ENCODE measurements around the gene SZRD1. TPM values are rescaled to one million over a fixed set of nuclear protein-coding genes. Genes with fewer than 3 reads are reported as not detected.

SZRD1 gene
- total and polyA plus RNA-seq, 8 donors = 24.9 to 53.5 (median 36.5) TPM

DNA sequence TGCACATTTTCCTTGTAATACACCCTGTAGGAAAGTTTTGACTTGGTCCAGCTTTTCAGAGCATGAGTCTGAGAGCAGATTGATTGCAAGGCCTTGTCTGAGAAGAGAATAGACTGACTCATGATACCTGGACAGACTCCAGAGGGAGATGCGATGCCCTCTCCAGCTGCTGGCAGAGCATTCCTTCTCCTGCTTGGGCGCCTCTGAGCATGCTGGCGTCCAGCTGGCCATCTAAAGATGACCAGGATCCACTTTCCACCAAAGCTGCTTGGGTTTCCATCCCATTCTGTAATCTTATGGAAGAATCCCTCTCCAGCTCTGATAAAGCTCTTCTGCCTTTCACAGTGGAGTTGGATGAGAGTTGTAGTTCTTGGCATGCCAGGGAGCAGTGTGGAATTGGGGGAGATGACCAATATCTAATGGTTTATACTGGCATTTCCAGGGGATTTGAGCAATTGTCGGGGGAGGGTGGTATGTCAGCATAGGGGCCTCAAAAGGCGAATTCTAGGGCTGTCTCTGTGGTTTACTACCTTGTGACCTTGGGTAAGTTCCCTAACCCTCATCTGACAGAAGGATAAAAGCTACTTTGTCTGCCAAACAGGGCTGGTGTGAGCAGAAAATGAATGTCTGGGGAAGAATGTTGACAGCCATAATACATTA is 19.5 kb downstream of the SZRD1 start:
- Histone ChIP-seq H3K36me3 (no peaks in the 10 kb centered on the region), H3K4me1 (peaks cover 0 to 27% (median 13%) of the 10 kb centered on the region in 3 donors), H3K4me3 (no peak overlapping the region), H3K27ac (peak overlapping the region in 2 of 4 donors; percentile 5 to 15), H3K27me3 (no peaks in the 10 kb centered on the region), H3K9me3 (no peaks in the 10 kb centered on the region)
- ATAC-seq = peak; percentile 36 to 55 (median 52)
- WGBS, 2 donors = 50 to 60% methylated on average over 5 of the region's 5 CpGs
- TF ChIP-seq, protein P1, sequence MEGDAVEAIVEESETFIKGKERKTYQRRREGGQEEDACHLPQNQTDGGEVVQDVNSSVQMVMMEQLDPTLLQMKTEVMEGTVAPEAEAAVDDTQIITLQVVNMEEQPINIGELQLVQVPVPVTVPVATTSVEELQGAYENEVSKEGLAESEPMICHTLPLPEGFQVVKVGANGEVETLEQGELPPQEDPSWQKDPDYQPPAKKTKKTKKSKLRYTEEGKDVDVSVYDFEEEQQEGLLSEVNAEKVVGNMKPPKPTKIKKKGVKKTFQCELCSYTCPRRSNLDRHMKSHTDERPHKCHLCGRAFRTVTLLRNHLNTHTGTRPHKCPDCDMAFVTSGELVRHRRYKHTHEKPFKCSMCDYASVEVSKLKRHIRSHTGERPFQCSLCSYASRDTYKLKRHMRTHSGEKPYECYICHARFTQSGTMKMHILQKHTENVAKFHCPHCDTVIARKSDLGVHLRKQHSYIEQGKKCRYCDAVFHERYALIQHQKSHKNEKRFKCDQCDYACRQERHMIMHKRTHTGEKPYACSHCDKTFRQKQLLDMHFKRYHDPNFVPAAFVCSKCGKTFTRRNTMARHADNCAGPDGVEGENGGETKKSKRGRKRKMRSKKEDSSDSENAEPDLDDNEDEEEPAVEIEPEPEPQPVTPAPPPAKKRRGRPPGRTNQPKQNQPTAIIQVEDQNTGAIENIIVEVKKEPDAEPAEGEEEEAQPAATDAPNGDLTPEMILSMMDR (IDR thresholded peaks at IDR 0.05) = no peak
- intact Hi-C loops (cut with DNase I) = no loop called here
- no peak for FAIRE-seq
- DNase-seq = no peak

DNA sequence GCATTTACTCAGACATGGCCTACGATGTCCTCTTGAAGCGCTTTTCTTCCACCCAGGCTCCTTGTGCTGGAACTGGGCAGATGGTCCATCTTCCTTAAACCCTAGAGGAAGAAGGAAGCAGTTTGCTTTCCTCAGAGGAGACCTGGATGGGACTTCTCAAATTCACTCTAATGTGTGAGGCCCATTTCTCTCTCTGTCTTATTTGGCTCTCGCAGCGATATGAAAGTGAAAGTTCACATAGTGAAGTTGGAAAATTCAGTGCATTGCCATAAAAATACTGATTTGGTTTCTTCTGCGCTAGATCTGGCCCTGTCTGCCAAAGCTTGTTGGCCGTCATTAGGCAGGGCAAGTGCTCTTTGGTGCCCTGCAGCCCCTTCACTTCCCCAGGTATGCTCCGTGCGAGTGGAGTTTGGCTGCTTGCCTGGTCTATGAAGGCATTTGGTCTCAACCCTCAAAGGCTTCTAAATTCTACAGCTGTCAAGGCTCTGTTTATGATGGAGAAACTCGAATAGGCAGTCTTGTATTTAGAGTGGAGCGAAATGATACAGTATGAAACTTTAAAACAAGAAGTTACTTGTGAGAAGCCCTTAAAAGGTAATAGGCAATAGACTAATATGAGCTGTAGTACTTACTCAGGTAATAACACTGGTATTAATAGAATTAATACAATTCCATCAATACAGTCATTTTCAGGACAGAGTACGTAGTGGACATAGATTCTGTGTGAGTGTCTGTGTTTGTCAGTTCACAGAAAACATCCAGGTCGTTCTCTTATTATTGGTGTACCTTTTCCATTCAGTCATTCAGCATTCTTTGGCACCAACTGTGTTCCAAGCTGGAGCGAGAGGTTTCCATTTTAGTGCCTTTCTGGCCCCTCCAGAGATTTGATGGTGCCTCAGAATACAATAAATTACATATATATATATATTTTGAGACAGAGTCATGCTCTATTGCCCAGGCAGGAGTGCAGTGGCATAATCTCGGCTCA is 20.5 kb downstream of the SZRD1 start:
- H3K4me1 ChIP-seq = peaks cover 0 to 31% (median 13%) of the 10 kb centered on the region in 3 donors
- DNase-seq (no peak), ATAC-seq (peak; percentile 24 to 57 (median 42))

DNA sequence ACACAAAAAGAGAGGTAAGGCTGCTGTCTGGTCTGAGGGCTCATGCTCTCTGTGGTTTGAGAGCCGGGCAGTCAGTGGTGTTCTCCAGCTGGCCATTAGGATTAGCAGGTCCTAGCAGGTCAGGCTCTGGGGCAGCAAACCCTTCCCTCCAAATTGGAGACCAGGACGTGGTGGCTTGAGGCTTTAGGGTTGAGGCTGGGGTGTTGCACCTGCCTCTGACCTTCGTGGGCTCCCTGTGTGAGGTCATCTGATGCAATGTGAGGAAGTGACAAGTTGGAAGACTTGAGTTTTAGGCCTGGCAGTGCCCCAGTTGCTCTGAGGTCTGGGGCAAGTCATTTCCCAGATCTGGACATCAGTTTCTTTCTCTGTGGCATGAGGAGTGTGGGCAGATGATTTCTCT is 24.4 kb downstream of the SZRD1 start:
- WGBS, 2 donors = 68 to 71% methylated on average over 3 of the region's 3 CpGs

More for the DNA sequence above, 20.5 kb downstream of the SZRD1 start:
- Histone ChIP-seq H3K27ac (peak overlapping the region in 2 of 4 donors; percentile 4 to 5), H3K4me3 (peak overlapping the region in 1 of 4 donors; percentile 1), H3K9me3 (no peaks in the 10 kb centered on the region), H3K27me3 (no peaks in the 10 kb centered on the region), H3K36me3 (no peaks in the 10 kb centered on the region)
- TF ChIP-seq, protein P1 (IDR thresholded peaks at IDR 0.05) = no peak
- no peak for FAIRE-seq
- WGBS, 2 donors = 62 to 63% methylated on average over 14 of the region's 14 CpGs
- intact Hi-C loops (cut with DNase I) = no loop called here

DNA sequence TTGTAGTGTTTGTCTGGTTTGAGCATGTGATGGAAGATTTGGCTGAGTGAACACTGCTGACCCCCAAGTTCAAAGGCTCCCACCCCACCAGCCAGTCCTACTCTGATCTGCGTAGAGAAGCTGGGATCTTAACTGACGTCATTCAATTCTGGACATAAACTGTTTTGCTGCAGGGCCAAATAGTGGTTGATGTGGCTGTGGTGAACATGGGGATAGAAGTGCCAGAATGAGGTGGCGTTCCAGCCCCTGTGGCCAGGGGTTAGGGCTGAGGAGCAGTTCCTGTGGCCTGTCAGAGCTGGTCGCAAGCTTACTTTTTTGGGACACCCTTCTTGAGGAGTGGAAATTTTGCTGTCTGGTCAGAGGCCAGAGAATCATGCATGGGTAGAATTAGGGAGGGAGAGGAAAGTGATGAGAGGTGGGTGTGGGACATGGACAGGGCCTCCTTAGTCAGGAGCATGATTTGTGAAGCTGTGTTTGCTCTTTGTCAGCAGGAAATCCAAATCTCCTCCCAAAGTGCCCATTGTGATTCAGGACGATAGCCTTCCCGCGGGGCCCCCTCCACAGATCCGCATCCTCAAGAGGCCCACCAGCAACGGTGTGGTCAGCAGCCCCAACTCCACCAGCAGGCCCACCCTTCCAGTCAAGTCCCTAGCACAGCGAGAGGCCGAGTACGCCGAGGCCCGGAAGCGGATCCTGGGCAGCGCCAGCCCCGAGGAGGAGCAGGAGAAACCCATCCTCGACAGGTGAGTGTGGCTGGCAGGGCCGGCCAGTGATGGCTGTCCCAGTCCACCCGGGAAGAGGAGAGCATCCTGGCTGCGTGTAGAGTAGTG is 25.9 kb downstream of the SZRD1 start:
- FAIRE-seq = no peak

More for the DNA sequence above, 24.4 kb downstream of the SZRD1 start:
- peaks cover 0 to 24% (median 8%) of the 10 kb centered on the region in 3 donors for H3K4me1 ChIP-seq
- FAIRE-seq (no peak), ATAC-seq (no peak), DNase-seq (no peak)
- peaks cover 0 to 21% (median 0%) of the 10 kb centered on the region in 3 donors for H3K36me3 ChIP-seq
- H3K4me3 ChIP-seq = no peak overlapping the region
- no peak overlapping the region for H3K27ac ChIP-seq
- H3K9me3 ChIP-seq = no peaks in the 10 kb centered on the region
- TF ChIP-seq, protein P1 (IDR thresholded peaks at IDR 0.05) = no peak
- no peaks in the 10 kb centered on the region for H3K27me3 ChIP-seq
- intact Hi-C loops (cut with DNase I) = no loop called here

More for the DNA sequence above, 25.9 kb downstream of the SZRD1 start:
- Histone ChIP-seq H3K4me1 (peaks cover 0 to 12% (median 0%) of the 10 kb centered on the region in 3 donors), H3K27me3 (no peaks in the 10 kb centered on the region), H3K9me3 (no peaks in the 10 kb centered on the region), H3K4me3 (no peak overlapping the region), H3K36me3 (peaks cover 0 to 29% (median 0%) of the 10 kb centered on the region in 3 donors), H3K27ac (no peak overlapping the region)
- WGBS, 2 donors = 83 to 86% methylated on average over 21 of the region's 21 CpGs
- peak in 1 of 6 donors; percentile 56 for DNase-seq
- intact Hi-C loops (cut with DNase I) = no loop called here
- TF ChIP-seq, protein P1 (IDR thresholded peaks at IDR 0.05) = no peak
- ATAC-seq = no peak
